A549 treated with GW870086 at 1 μM for 4 hours (cell line): ENCODE measurements around the gene GALNT3. TPM values are rescaled to one million over a fixed set of nuclear protein-coding genes. Genes with fewer than 3 reads are reported as not detected.

ENCODE experiments used
- total RNA-seq: library from RNA; stranded (reverse); fragments of 200-300 nt; extraction: Qiagen RNA extraction; gene quantifications from 5 replicates; pipeline ENCODE4 v1.2.3, GENCODE V29; 2022; ENCODE audit warnings: low read depth

Gene GALNT3
- 0.13 TPM in 1 of 5 replicates, not detected in the others for total RNA-seq

DNA sequence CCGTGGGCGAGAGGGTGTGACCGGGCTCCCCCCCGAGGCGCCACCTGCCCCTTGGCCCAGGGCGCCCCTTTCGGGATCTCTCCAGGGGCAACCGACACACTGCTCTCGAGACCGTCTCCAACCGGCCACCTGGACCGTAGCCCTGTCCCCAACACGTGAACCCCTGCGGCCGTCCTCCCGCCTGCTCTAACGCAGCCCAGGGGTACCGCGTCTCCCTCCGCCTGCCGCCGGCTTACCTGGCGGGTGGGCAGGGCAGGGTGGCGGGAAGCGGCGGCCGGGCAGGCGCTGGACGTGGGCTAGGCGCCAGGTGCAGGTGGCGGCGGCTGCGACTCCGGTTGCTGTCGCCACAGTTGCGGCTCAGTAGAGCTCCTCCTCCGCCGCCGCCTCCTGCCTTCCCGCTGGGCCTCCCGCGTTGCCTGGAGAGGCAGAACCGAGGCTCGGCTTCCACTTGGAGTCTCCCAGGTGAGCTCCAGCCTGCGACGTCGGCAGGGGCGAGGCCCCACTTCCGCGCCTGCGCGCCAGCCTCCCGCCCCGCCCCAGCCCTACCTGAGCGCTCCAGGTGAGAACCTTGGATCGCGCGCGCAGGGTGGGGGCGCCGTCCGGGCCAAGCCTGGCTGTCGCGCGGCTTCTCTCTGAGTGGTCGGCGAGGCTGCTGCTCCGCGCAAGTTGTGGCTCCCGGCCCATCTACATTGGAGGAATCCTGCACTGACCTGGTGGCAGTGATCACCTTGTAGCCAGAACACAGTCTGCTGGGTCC lies at the start of gene GALNT3:
GALNT3 (minus strand) TSS at position 469 of the 757 bp plus-strand sequence. CDS start 23,547 bp downstream, outside the sequence.

Other genes starting within 250 kb of the GALNT3 start
- 3.9 to 6.3 TPM (median 4.6 TPM) in 5 replicates for gene TTC21B, start 159.5 kb upstream of the GALNT3 start, total RNA-seq